H9 (cell line): ENCODE measurements around the gene ACTR8. TPM values are rescaled to one million over a fixed set of nuclear protein-coding genes. Genes with fewer than 3 reads are reported as not detected.

Experiments
- DNase-seq: peaks from one replicate; pipeline ENCODE4 v3.0.0-alpha.2; 2017
- H2AFZ ChIP-seq: one replicate; pipeline ENCODE4 v1.6.1; 2013; ENCODE audit warnings: mild to moderate bottlenecking, low read length, control low read depth, moderate library complexity
- H2AK5ac ChIP-seq: 2 replicates; pipeline ENCODE4 v1.6.1; 2013; ENCODE audit warnings: low read length, control low read depth, mixed read lengths; ENCODE audit not compliant: insufficient read length
- H2BK120ac ChIP-seq: one replicate; pipeline ENCODE4 v1.6.1; 2013; ENCODE audit warnings: low read depth, mild to moderate bottlenecking, low read length, control low read depth, inconsistent platforms; ENCODE audit not compliant: poor library complexity, severe bottlenecking
- H2BK12ac ChIP-seq: 2 replicates; pipeline ENCODE4 v1.6.1; 2013; ENCODE audit warnings: low read length, control low read depth, mixed read lengths, low read depth; ENCODE audit not compliant: insufficient read length
- H2BK15ac ChIP-seq: 2 replicates; pipeline ENCODE4 v1.6.1; 2013; ENCODE audit warnings: low read depth, low read length, control low read depth
- H2BK20ac ChIP-seq: one replicate; pipeline ENCODE4 v1.6.1; 2013; ENCODE audit warnings: low read depth, mild to moderate bottlenecking, low read length, control low read depth, inconsistent platforms; ENCODE audit not compliant: poor library complexity, severe bottlenecking
- H2BK5ac ChIP-seq: 2 replicates; pipeline ENCODE4 v1.6.1; 2013; ENCODE audit warnings: low read length, control low read depth, mixed read lengths; ENCODE audit not compliant: insufficient read length
- H3K14ac ChIP-seq: 2 replicates; pipeline ENCODE4 v1.6.1; 2013; ENCODE audit warnings: low read length, control low read depth; ENCODE audit not compliant: insufficient read depth
- H3K18ac ChIP-seq: 2 replicates; pipeline ENCODE4 v1.6.1; 2013; ENCODE audit warnings: low read depth, mild to moderate bottlenecking, mixed read lengths, low read length, control low read depth; ENCODE audit not compliant: insufficient read length
- H3K23ac ChIP-seq: 2 replicates; pipeline ENCODE4 v1.6.1; 2013; ENCODE audit warnings: low read length, control low read depth, mixed read lengths, low read depth; ENCODE audit not compliant: insufficient read length
- H3K23me2 ChIP-seq: 2 replicates; pipeline ENCODE4 v1.6.1; 2013; ENCODE audit warnings: low read depth, mild to moderate bottlenecking, mixed read lengths, low read length, control low read depth; ENCODE audit not compliant: insufficient read length, poor library complexity, severe bottlenecking
- H3K27ac ChIP-seq: 2 replicates; pipeline ENCODE4 v1.5.1; 2013; ENCODE audit warnings: low read length, control low read depth, mixed read lengths, low read depth; ENCODE audit not compliant: insufficient read length
- H3K27me3 ChIP-seq: 2 replicates; pipeline ENCODE4 v1.6.1; 2013; ENCODE audit warnings: low read length, control low read depth, inconsistent platforms; ENCODE audit not compliant: insufficient read depth
- H3K4ac ChIP-seq: 2 replicates; pipeline ENCODE4 v1.6.1; 2013; ENCODE audit warnings: low read depth, mild to moderate bottlenecking, control low read depth, inconsistent platforms, low read length, moderate library complexity
- H3K4me1 ChIP-seq: 2 replicates; pipeline ENCODE4 v1.6.1; 2013; ENCODE audit warnings: low read length, control low read depth, inconsistent platforms; ENCODE audit not compliant: insufficient read depth
- H3K4me2 ChIP-seq: 2 replicates; pipeline ENCODE4 v1.6.1; 2013; ENCODE audit warnings: low read length, control low read depth, mixed read lengths; ENCODE audit not compliant: insufficient read length, insufficient read depth
- H3K56ac ChIP-seq: 2 replicates; pipeline ENCODE4 v1.6.1; 2013; ENCODE audit warnings: low read depth, mild to moderate bottlenecking, mixed read lengths, low read length, control low read depth; ENCODE audit not compliant: insufficient read length
- H3K79me1 ChIP-seq: 2 replicates; pipeline ENCODE4 v1.6.1; 2013; ENCODE audit warnings: low read depth, mild to moderate bottlenecking, moderate library complexity, low read length, control low read depth, inconsistent platforms; ENCODE audit not compliant: insufficient read depth, poor library complexity, severe bottlenecking
- H3K79me2 ChIP-seq: 2 replicates; pipeline ENCODE4 v1.6.1; 2013; ENCODE audit warnings: low read length, control low read depth, inconsistent platforms; ENCODE audit not compliant: insufficient read depth
- H3K9ac ChIP-seq: 2 replicates; pipeline ENCODE4 v1.6.1; 2013; ENCODE audit warnings: low read length, control low read depth, mixed read lengths; ENCODE audit not compliant: insufficient read length; ENCODE audit errors: extremely low read depth
- H3K9me3 ChIP-seq: one replicate; pipeline ENCODE4 v1.6.1; 2013; ENCODE audit warnings: low read depth, low read length, inconsistent platforms; ENCODE audit not compliant: control insufficient read depth
- H3T11ph ChIP-seq: one replicate; pipeline ENCODE4 v1.6.1; 2013; ENCODE audit warnings: mild to moderate bottlenecking, low read length, control low read depth, inconsistent platforms
- H4K20me1 ChIP-seq: one replicate; pipeline ENCODE4 v1.6.1; 2013; ENCODE audit not compliant: control insufficient read depth, insufficient read length, insufficient read depth
- H4K5ac ChIP-seq: 2 replicates; pipeline ENCODE4 v1.6.1; 2013; ENCODE audit warnings: low read depth, mild to moderate bottlenecking, mixed read lengths, low read length, control low read depth; ENCODE audit not compliant: insufficient read length
- H4K8ac ChIP-seq: replicated peaks from 2 replicates; pipeline ENCODE4 v1.6.1; 2013; ENCODE audit warnings: low read length, control low read depth, mixed read lengths, low read depth; ENCODE audit not compliant: insufficient read length
- H4K91ac ChIP-seq: 2 replicates; pipeline ENCODE4 v1.6.1; 2013; ENCODE audit warnings: low read depth, mild to moderate bottlenecking, moderate library complexity, mixed read lengths, low read length, control low read depth; ENCODE audit not compliant: insufficient read length
- H3K27ac Mint-ChIP-seq, 3 experiments: 2 replicates in 2 of 3; 3 replicates in 1 of 3; pipeline ENCODE4 v1.8.0; 2020 to 2021; ENCODE audit warnings: mixed read lengths in 3 of 3, mild to moderate bottlenecking in 1 of 3, moderate library complexity in 1 of 3
- H3K27me3 Mint-ChIP-seq: 2 replicates; pipeline ENCODE4 v1.8.0; 2021; ENCODE audit warnings: low read depth, mild to moderate bottlenecking, moderate library complexity, mixed read lengths
- H3K36me3 Mint-ChIP-seq, 3 experiments: 2 replicates in 2 of 3; 3 replicates in 1 of 3; pipeline ENCODE4 v1.8.0; 2020 to 2021; ENCODE audit warnings: low read depth in 3 of 3, mixed read lengths in 3 of 3; ENCODE audit not compliant: insufficient read depth in 1 of 3
- H3K4me1 Mint-ChIP-seq, 2 experiments: 2 replicates each; pipeline ENCODE4 v1.8.0; 2020; ENCODE audit warnings: mixed read lengths in 2 of 2
- H3K4me3 Mint-ChIP-seq, 2 experiments: 2 replicates in 1 of 2; 3 replicates in 1 of 2; pipeline ENCODE4 v1.8.0; 2020 to 2021; ENCODE audit warnings: mild to moderate bottlenecking in 2 of 2, mixed read lengths in 2 of 2, moderate library complexity in 1 of 2
- H3K9me3 Mint-ChIP-seq, 2 experiments: 2 replicates in 1 of 2; 3 replicates in 1 of 2; pipeline ENCODE4 v1.8.0; 2020; ENCODE audit warnings: mild to moderate bottlenecking in 2 of 2, mixed read lengths in 2 of 2, moderate library complexity in 1 of 2
- WGBS: extraction: QIAGEN DNeasy Blood & Tissue Kit; methylation state at CpG from one replicate; pipeline ENCODE4 v1.1.7; 2013; ENCODE audit warnings: missing lambda C conversion rate, low lambda C conversion rate, mixed read lengths; ENCODE audit not compliant: insufficient read length; ENCODE audit errors: extremely low coverage; 5-methylcytosine and 5-hydroxymethylcytosine counted together
- total RNA-seq: library from RNA; stranded (reverse); gene quantifications from 2 replicates; pipeline ENCODE4 v1.2.1, GENCODE V29; 2021
- TF ChIP-seq, protein P1 (sequence below): fragments of 200-600 bp; sonication (generic); conservative IDR thresholded peaks from 3 replicates; pipeline ENCODE4 v1.8.0; 2021; ENCODE audit warnings: antibody characterized with exemption, mild to moderate bottlenecking

ACTR8 gene
- total RNA-seq, 1 experiment from 2014 or later, result 39.2 TPM

DNA sequence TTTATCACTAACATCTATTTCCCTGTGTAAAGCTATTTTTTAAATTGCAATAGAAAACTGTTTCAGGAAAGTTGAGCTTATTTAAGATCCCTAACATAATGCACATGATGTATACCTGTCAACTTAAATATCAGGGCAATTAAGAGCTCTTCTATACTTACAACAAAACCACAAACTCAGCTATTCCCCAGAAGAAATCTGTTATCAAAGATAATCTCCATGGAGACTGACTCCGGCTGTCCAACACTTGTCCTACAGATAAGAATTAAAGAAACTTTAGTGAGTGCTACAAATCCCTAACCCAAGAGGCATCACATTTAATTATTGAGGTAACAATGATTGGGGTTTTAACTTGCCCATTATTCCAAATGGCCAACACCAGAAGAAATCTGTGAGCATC, 6.3 kb upstream of the ACTR8 start:
- H2BK20ac ChIP-seq, result no peak overlapping the region
- no peak overlapping the region for H3K4ac ChIP-seq
- DNase-seq, result no peak
- H3K4me1 ChIP-seq, result peaks cover 2% of the 10 kb centered on the region; the same call in 1 of the 2 replicates
- H3K79me1 ChIP-seq, result peaks cover 5% of the 10 kb centered on the region
- H3K23me2 ChIP-seq, result peaks cover 12% of the 10 kb centered on the region
- Mint-ChIP-seq H3K9me3 (no peaks in the 10 kb centered on the region), H3K27me3 (no peaks in the 10 kb centered on the region), H3K27ac (no peak overlapping the region), H3K4me1 (peaks cover 19 to 23% of the 10 kb centered on the region in 2 experiments), H3K36me3 (peaks cover 6 to 26% (median 26%) of the 10 kb centered on the region in 3 experiments; a peak in 5 of 7 replicates), H3K4me3 (no peak overlapping the region)
- no peak overlapping the region for H4K91ac ChIP-seq
- H2BK15ac ChIP-seq, result no peak overlapping the region
- no peak overlapping the region for H3K4me2 ChIP-seq
- H4K8ac ChIP-seq, result no peak overlapping the region
- no peak overlapping the region for H3K18ac ChIP-seq
- no peak overlapping the region for H2BK5ac ChIP-seq
- no peak overlapping the region for H3K27ac ChIP-seq
- H2AFZ ChIP-seq, result no peak overlapping the region
- H3K9me3 ChIP-seq, result no peaks in the 10 kb centered on the region
- no peak overlapping the region for H3T11ph ChIP-seq
- no peak overlapping the region for H3K23ac ChIP-seq
- TF ChIP-seq, protein P1, sequence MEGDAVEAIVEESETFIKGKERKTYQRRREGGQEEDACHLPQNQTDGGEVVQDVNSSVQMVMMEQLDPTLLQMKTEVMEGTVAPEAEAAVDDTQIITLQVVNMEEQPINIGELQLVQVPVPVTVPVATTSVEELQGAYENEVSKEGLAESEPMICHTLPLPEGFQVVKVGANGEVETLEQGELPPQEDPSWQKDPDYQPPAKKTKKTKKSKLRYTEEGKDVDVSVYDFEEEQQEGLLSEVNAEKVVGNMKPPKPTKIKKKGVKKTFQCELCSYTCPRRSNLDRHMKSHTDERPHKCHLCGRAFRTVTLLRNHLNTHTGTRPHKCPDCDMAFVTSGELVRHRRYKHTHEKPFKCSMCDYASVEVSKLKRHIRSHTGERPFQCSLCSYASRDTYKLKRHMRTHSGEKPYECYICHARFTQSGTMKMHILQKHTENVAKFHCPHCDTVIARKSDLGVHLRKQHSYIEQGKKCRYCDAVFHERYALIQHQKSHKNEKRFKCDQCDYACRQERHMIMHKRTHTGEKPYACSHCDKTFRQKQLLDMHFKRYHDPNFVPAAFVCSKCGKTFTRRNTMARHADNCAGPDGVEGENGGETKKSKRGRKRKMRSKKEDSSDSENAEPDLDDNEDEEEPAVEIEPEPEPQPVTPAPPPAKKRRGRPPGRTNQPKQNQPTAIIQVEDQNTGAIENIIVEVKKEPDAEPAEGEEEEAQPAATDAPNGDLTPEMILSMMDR, result no peak
- no peak overlapping the region for H3K56ac ChIP-seq
- no peaks in the 10 kb centered on the region for H3K27me3 ChIP-seq
- no peak overlapping the region for H3K9ac ChIP-seq
- no peak overlapping the region for H3K14ac ChIP-seq
- no peaks in the 10 kb centered on the region for H4K20me1 ChIP-seq
- H2BK120ac ChIP-seq, result no peak overlapping the region
- H4K5ac ChIP-seq, result no peak overlapping the region
- no CpG with 5 or more reads among the region's 1 CpG for WGBS
- H3K79me2 ChIP-seq, result peaks cover 8% of the 10 kb centered on the region; the same call in 1 of the 2 replicates
- no peak overlapping the region for H2BK12ac ChIP-seq
- no peak overlapping the region for H2AK5ac ChIP-seq
